ENCODE measurements around the gene PPP1R15B.

PPP1R15B gene

DNA sequence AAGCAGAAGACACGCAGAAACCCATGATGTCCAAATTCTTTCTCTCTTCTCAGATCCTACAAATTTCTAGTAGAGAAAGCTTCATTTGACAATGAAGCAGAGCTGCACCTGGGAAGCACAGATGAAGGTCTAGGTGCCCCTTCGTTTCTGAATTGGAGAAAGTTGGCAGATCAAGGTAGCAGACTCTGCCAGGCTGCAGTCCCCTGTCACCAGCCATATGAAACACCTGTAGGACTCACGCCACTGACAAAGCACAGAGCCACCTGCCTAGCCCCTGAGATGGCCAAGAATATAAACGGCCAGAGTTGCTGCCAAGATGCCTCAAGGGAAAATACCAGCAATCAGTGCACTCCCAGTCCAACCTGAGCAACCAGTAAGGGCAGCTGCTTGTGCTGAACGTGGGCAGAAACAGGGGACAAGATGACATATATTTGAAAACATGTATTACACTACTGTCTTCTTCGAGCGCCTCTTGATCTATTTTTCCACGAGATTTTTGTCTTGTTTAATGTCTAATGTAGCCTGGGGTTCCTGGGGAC, 31.3 kb downstream of the PPP1R15B start:
- no peak for DNase-seq
- H3K4me3 ChIP-seq = no peak overlapping the region
- intact Hi-C loops (cut with DNase I; ENCODE audit: low total_unique reads) = no loop called here
- H3K36me3 ChIP-seq = no peaks in the 10 kb centered on the region
- peaks cover 0 to 25% (median 18%) of the 10 kb centered on the region in 4 donors for H3K4me1 ChIP-seq
- no peaks in the 10 kb centered on the region for H3K9me3 ChIP-seq
- TF ChIP-seq CTCF (IDR thresholded peaks at IDR 0.05) = no peak
- H3K27ac ChIP-seq = no peak overlapping the region
- peaks cover 0 to 44% of the 10 kb centered on the region in 2 donors for H3K27me3 ChIP-seq

- intact Hi-C loops (cut with DNase I; ENCODE audit: low total_unique reads) = no loop called here
- H3K27ac ChIP-seq = no peak overlapping the region
- H3K9me3 ChIP-seq = no peaks in the 10 kb centered on the region
- no peak for DNase-seq
- no peaks in the 10 kb centered on the region for H3K36me3 ChIP-seq
- H3K4me3 ChIP-seq = peak overlapping the region; percentile 27 to 48
- H3K4me1 ChIP-seq = peaks cover 0 to 15% (median 13%) of the 10 kb centered on the region in 4 donors
- TF ChIP-seq CTCF (IDR thresholded peaks at IDR 0.05) = no peak
- peaks cover 0 to 64% of the 10 kb centered on the region in 2 donors for H3K27me3 ChIP-seq
Measured at GRCh38 chr1:204377800-204378668, 33.6 kb downstream of the PPP1R15B start.

GRCh38 chr1:204376919-204377799, 34.5 kb downstream of the PPP1R15B start:
- Histone ChIP-seq H3K4me3 (peak overlapping the region; percentile 27 to 48), H3K27ac (no peak overlapping the region), H3K27me3 (peaks cover 0 to 67% of the 10 kb centered on the region in 2 donors), H3K9me3 (no peaks in the 10 kb centered on the region), H3K36me3 (no peaks in the 10 kb centered on the region), H3K4me1 (peaks cover 0 to 15% (median 13%) of the 10 kb centered on the region in 4 donors)
- intact Hi-C loops (cut with DNase I; ENCODE audit: low total_unique reads) = no loop called here
- DNase-seq = no peak
- no peak for TF ChIP-seq CTCF (IDR thresholded peaks at IDR 0.05)

DNA sequence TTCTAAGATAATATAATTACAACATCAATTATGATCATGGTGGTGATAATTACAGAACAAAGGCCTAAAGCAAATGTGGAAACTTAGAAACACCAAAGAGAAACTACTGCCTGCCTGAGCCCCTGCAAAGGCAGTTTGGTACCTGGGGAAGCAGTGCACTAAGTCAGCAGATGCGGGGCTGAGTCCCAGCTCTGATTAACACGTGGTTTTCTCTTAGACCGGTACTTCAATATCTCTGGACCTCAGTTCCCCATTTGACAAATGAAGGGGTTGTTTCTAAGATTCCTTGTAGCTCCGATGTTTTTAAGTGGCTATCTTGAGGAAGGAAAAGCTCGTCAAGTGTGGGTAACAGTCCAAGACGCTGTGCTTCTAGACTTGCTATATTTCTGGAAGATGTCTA, 35.2 kb downstream of the PPP1R15B start:
- intact Hi-C loops (cut with DNase I; ENCODE audit: low total_unique reads) = no loop called here
- DNase-seq = no peak
- H3K4me3 ChIP-seq = no peak overlapping the region
- H3K9me3 ChIP-seq = no peaks in the 10 kb centered on the region
- no peaks in the 10 kb centered on the region for H3K36me3 ChIP-seq
- H3K4me1 ChIP-seq = peaks cover 0 to 15% (median 13%) of the 10 kb centered on the region in 4 donors
- H3K27ac ChIP-seq = no peak overlapping the region
- no peak for TF ChIP-seq CTCF (IDR thresholded peaks at IDR 0.05)
- peaks cover 0 to 68% of the 10 kb centered on the region in 2 donors for H3K27me3 ChIP-seq

GRCh38 chr1:204373911-204374310, 37.7 kb downstream of the PPP1R15B start:
- intact Hi-C loops (cut with DNase I; ENCODE audit: low total_unique reads) = no loop called here
- Histone ChIP-seq H3K4me3 (no peak overlapping the region), H3K36me3 (no peaks in the 10 kb centered on the region), H3K27ac (no peak overlapping the region), H3K4me1 (peaks cover 0 to 15% (median 13%) of the 10 kb centered on the region in 4 donors), H3K27me3 (peaks cover 0 to 58% of the 10 kb centered on the region in 2 donors), H3K9me3 (no peaks in the 10 kb centered on the region)
- no peak for TF ChIP-seq CTCF (IDR thresholded peaks at IDR 0.05)
- no peak for DNase-seq

All from tibial artery (tissue), 4 donors.